ENCODE results near the gene BRCC3.

GRCh38 chrX:155086202-155086840, 15.0 kb downstream of the BRCC3 start:
- TF ChIP-seq RAD21 (IDR thresholded peaks at IDR 0.05; ENCODE audit: low read length) (peak; percentile 42), CTCF (IDR thresholded peaks at IDR 0.05) (peak; percentile 61), TAF1 (IDR thresholded peaks at IDR 0.05; ENCODE audit: borderline replicate concordance, low read depth, low read length) (no peak), POLR2AphosphoS5 (IDR thresholded peaks at IDR 0.05; ENCODE audit: low read depth, low read length) (no peak), PBX3 (IDR thresholded peaks at IDR 0.05) (no peak), FOXM1 (IDR thresholded peaks at IDR 0.05; ENCODE audit: low read depth) (no peak), GATA2 (CRISPR knock-in tag; IDR thresholded peaks at IDR 0.05) (no peak), EZH2phosphoT487 (IDR thresholded peaks at IDR 0.05; ENCODE audit: borderline replicate concordance, low read depth) (no peak), USF2 (IDR thresholded peaks at IDR 0.05; ENCODE audit: borderline replicate concordance, low read depth, low read length) (no peak), RFX5 (IDR thresholded peaks at IDR 0.05; ENCODE audit: low read length) (no peak), ZBTB33 (IDR thresholded peaks at IDR 0.05; ENCODE audit: borderline replicate concordance, low read depth) (no peak)
